CD4-positive, alpha-beta T cell (primary cell): ENCODE results near the gene INPP5A. TPM values are rescaled to one million over a fixed set of nuclear protein-coding genes. Genes with fewer than 3 reads are reported as not detected.

Source experiments
- ATAC-seq: fragments of 200-7000 bp; cut with Tn5 transposase; one replicate; pipeline ENCODE4 v1.10.0; 2022; ENCODE audit warnings: mild to moderate bottlenecking; ENCODE audit not compliant: poor library complexity
- CTCF ChIA-PET: fragments of 350-600 bp; sonication (Branson Sonifier 250); formaldehyde crosslinking; loops from one replicate; lab custom pipeline; 2021; ENCODE audit warnings: antibody characterized with exemption, inconsistent platforms; lab: Charles Lee
- POLR2A ChIA-PET: fragments of 350-600 bp; sonication (Branson Sonifier 250); formaldehyde crosslinking; loops from one replicate; lab custom pipeline; 2021; ENCODE audit warnings: antibody characterized with exemption, inconsistent platforms; lab: Charles Lee
- DNase-seq, 14 experiments: peaks; one replicate each; pipeline ENCODE4 v3.0.0-alpha.2; 2013 to 2020; ENCODE audit warnings: mixed read lengths in 2 of 14
- H3K27ac ChIP-seq, 2 donors: one replicate each; pipeline versions ENCODE4 v1.5.1 to v1.7.0; 2013; ENCODE audit warnings: low read length in 2 of 2, low read depth in 1 of 2, mild to moderate bottlenecking in 1 of 2
- H3K27me3 ChIP-seq, 2 experiments: 1 replicate in 1 of 2; 2 replicates in 1 of 2; pipeline versions ENCODE4 v1.6.1 to v1.7.0; 2013; ENCODE audit warnings: low read length in 2 of 2, control low read depth in 1 of 2, mild to moderate bottlenecking in 1 of 2, moderate library complexity in 1 of 2; ENCODE audit not compliant: insufficient read depth in 2 of 2, control insufficient read depth in 1 of 2
- H3K36me3 ChIP-seq: one replicate; pipeline ENCODE4 v1.6.1; 2013; ENCODE audit warnings: low read length, control low read depth; ENCODE audit not compliant: insufficient read depth
- H3K4me1 ChIP-seq: one replicate; pipeline ENCODE4 v1.6.1; 2013; ENCODE audit warnings: low read length, control low read depth; ENCODE audit not compliant: insufficient read depth
- H3K4me3 ChIP-seq: one replicate; pipeline ENCODE4 v1.5.1; 2013; ENCODE audit warnings: mild to moderate bottlenecking, low read length, moderate library complexity
- H3K9me3 ChIP-seq, 2 experiments: 1 replicate in 1 of 2; 2 replicates in 1 of 2; pipeline versions ENCODE4 v1.6.1 to v1.7.0; 2013; ENCODE audit warnings: low read length in 2 of 2, mild to moderate bottlenecking in 2 of 2, control low read depth in 1 of 2, moderate library complexity in 1 of 2; ENCODE audit not compliant: control insufficient read depth in 1 of 2, insufficient read depth in 1 of 2
- H3K27ac Mint-ChIP-seq: one replicate; pipeline ENCODE4 v1.8.0; 2020; ENCODE audit warnings: mixed read lengths
- H3K27me3 Mint-ChIP-seq: one replicate; pipeline ENCODE4 v1.8.0; 2021; ENCODE audit warnings: mixed read lengths
- H3K36me3 Mint-ChIP-seq: one replicate; pipeline ENCODE4 v1.8.0; 2021; ENCODE audit warnings: low read depth, mixed read lengths
- H3K4me1 Mint-ChIP-seq: one replicate; pipeline ENCODE4 v1.8.0; 2021; ENCODE audit warnings: low read depth, mixed read lengths
- H3K4me3 Mint-ChIP-seq: one replicate; pipeline ENCODE4 v1.8.0; 2020; ENCODE audit warnings: mild to moderate bottlenecking, mixed read lengths
- H3K9me3 Mint-ChIP-seq: one replicate; pipeline ENCODE4 v1.8.0; 2020; ENCODE audit warnings: mixed read lengths
- intact Hi-C, 2 experiments: fragments of 100-400 bp; cut with DNase I in 1 of 2; cut with micrococcal nuclease in 1 of 2; formaldehyde crosslinking; loops; one replicate each; pipeline versions ENCODE4 v1.15.1 to v1.9.0; 2023 to 2025; cut with DNase I, micrococcal nuclease
- total RNA-seq, 174 experiments: library from RNA in 2 of 174; stranded (reverse) in 2 of 174; gene quantifications; one replicate each; pipeline ENCODE4 v1.2.3 and lab custom pipeline; 2021 to 2026
- TF ChIP-seq, protein P1 (sequence below): fragments of 200-600 bp; IDR thresholded peaks from one replicate; pipeline ENCODE4 v1.8.0; 2022; ENCODE audit warnings: antibody characterized with exemption, mild to moderate bottlenecking

Gene INPP5A
- total RNA-seq, 2 experiments from 2014 or later: 22.0 to 24.8 TPM

DNA sequence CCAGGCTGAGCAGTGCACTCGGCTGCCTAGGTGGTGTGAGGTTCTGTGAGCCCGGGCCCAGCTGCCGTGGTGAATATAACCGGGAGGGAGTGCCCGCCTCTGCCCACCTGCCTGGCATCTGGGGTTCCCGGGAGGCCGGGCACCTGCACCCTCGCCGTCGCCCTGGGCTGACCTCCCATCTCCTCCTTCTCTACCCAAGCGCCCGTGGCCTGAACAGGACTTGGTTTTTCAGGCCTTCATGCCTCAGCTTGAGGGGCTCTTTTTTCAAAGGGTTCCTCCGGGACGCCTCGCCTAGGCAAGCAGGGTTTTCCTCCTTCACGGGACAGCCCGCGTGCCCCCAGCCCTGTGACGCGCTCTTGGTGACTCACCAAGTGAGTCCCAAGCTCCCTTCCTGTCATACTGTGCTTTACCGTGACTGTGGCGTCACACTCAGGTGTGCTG is 9.9 kb downstream of the INPP5A start:
- Histone ChIP-seq H3K4me1 (peaks cover 78% of the 10 kb centered on the region), H3K36me3 (no peaks in the 10 kb centered on the region), H3K4me3 (no peak overlapping the region), H3K27ac (no peak overlapping the region), H3K9me3 (peaks cover 0 to 5% of the 10 kb centered on the region in 2 experiments), H3K27me3 (no peaks in the 10 kb centered on the region)
- H3K4me1 Mint-ChIP-seq: peaks cover 60% of the 10 kb centered on the region
- DNase-seq (peak in 8 of 14 experiments; percentile 31 to 68 (median 46)), ATAC-seq (peak; percentile 19)
- POLR2A ChIA-PET: no interaction called here
- H3K27me3 Mint-ChIP-seq: no peaks in the 10 kb centered on the region
- H3K4me3 Mint-ChIP-seq: peak overlapping the region; percentile 30
- TF ChIP-seq, protein P1, sequence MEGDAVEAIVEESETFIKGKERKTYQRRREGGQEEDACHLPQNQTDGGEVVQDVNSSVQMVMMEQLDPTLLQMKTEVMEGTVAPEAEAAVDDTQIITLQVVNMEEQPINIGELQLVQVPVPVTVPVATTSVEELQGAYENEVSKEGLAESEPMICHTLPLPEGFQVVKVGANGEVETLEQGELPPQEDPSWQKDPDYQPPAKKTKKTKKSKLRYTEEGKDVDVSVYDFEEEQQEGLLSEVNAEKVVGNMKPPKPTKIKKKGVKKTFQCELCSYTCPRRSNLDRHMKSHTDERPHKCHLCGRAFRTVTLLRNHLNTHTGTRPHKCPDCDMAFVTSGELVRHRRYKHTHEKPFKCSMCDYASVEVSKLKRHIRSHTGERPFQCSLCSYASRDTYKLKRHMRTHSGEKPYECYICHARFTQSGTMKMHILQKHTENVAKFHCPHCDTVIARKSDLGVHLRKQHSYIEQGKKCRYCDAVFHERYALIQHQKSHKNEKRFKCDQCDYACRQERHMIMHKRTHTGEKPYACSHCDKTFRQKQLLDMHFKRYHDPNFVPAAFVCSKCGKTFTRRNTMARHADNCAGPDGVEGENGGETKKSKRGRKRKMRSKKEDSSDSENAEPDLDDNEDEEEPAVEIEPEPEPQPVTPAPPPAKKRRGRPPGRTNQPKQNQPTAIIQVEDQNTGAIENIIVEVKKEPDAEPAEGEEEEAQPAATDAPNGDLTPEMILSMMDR: no peak
- intact Hi-C loops: no loop called here
- H3K36me3 Mint-ChIP-seq: no peaks in the 10 kb centered on the region
- H3K9me3 Mint-ChIP-seq: no peaks in the 10 kb centered on the region
- CTCF ChIA-PET: no interaction called here
- peak overlapping the region; percentile 59 for H3K27ac Mint-ChIP-seq

DNA sequence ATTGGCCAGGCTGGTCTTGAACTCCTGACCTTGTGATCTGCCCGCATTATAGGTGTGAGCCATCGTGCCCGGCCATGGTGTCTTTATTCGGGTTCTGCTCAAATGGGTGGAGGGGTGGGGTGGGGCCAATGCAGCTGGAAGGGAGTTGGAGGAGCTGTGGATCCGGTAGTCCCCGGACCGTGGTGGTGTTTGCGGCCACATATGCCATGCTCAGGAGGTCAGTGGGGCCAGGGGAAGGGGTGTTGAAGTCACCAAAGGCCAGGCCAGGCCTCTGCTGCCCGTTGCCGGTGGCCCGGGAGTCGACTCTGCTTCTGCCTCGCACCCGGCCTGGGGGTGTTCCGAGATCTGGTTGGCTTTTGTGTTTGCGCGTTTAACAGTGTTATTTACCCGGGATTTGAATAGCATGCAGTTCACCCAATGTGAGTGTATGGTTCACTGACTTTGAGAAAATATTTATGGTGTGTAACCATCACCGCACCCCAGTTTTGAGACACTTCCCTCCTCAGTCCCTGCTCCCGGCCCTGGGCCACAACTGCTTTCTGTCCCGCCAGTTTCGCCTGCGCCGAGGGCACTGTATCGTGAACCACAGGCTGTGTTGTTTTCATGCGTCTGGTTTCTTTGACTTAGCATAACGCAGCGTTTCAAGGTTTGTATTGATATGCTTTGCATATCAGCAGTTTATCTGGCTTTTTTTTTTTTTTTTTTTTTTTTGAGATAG is 10.7 kb downstream of the INPP5A start:
- H3K4me3 Mint-ChIP-seq: no peak overlapping the region

DNA sequence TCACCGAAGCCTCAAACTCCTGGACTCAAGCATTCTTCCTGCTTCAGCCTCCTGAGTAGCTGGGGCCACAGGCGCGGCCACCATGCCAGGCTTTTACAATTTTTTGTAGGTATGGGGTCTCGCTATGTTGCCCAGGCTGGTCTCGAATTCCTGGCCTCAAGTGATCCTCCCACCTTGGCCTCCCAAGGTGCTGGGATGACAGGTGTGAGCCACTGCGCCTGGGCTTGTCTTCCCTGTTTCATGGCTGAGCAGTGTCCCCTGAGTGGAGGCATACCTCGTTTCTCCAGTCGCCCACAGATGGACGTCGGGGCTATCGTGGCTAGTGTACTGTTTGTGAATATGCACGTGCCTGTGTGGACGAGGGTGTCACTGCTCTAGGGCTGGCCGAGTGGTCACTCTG is 11.3 kb downstream of the INPP5A start:
- intact Hi-C loops: no loop called here
- H3K27ac ChIP-seq: no peak overlapping the region
- peaks cover 0 to 5% of the 10 kb centered on the region in 2 experiments for H3K9me3 ChIP-seq
- H3K4me3 ChIP-seq: no peak overlapping the region
- ChIA-PET CTCF (no interaction called here), POLR2A (no interaction called here)
- H3K4me3 Mint-ChIP-seq: no peak overlapping the region
- H3K36me3 Mint-ChIP-seq: no peaks in the 10 kb centered on the region
- no peaks in the 10 kb centered on the region for H3K27me3 ChIP-seq
- H3K9me3 Mint-ChIP-seq: no peaks in the 10 kb centered on the region
- peaks cover 48% of the 10 kb centered on the region for H3K4me1 Mint-ChIP-seq
- H3K36me3 ChIP-seq: no peaks in the 10 kb centered on the region
- no peaks in the 10 kb centered on the region for H3K27me3 Mint-ChIP-seq
- TF ChIP-seq, protein P1: no peak
- H3K27ac Mint-ChIP-seq: no peak overlapping the region
- peaks cover 66% of the 10 kb centered on the region for H3K4me1 ChIP-seq
- ATAC-seq: no peak
- DNase-seq: peak in 2 of 14 experiments; percentile 6 to 27

More for the DNA sequence above, 10.7 kb downstream of the INPP5A start:
- H3K4me1 ChIP-seq: peaks cover 71% of the 10 kb centered on the region
- no peak overlapping the region for H3K4me3 ChIP-seq
- no peaks in the 10 kb centered on the region for H3K27me3 Mint-ChIP-seq
- ChIA-PET POLR2A (no interaction called here), CTCF (no interaction called here)
- H3K9me3 ChIP-seq: peaks cover 0 to 5% of the 10 kb centered on the region in 2 experiments
- DNase-seq (peak in 2 of 14 experiments; percentile 6 to 28), ATAC-seq (no peak)
- no peak overlapping the region for H3K27ac ChIP-seq
- H3K36me3 Mint-ChIP-seq: no peaks in the 10 kb centered on the region
- H3K27me3 ChIP-seq: no peaks in the 10 kb centered on the region
- no peaks in the 10 kb centered on the region for H3K9me3 Mint-ChIP-seq
- TF ChIP-seq, protein P1: no peak
- H3K27ac Mint-ChIP-seq: no peak overlapping the region
- intact Hi-C loops: no loop called here
- H3K36me3 ChIP-seq: no peaks in the 10 kb centered on the region
- H3K4me1 Mint-ChIP-seq: peaks cover 52% of the 10 kb centered on the region
